ENCODE data around the gene QPCTL.
"Not testable (repeated sequence)": the region's sequence is repeated elsewhere in the genome, so short reads cannot be mapped to it uniquely, and the experiment has no call there.

The QPCTL gene

DNA sequence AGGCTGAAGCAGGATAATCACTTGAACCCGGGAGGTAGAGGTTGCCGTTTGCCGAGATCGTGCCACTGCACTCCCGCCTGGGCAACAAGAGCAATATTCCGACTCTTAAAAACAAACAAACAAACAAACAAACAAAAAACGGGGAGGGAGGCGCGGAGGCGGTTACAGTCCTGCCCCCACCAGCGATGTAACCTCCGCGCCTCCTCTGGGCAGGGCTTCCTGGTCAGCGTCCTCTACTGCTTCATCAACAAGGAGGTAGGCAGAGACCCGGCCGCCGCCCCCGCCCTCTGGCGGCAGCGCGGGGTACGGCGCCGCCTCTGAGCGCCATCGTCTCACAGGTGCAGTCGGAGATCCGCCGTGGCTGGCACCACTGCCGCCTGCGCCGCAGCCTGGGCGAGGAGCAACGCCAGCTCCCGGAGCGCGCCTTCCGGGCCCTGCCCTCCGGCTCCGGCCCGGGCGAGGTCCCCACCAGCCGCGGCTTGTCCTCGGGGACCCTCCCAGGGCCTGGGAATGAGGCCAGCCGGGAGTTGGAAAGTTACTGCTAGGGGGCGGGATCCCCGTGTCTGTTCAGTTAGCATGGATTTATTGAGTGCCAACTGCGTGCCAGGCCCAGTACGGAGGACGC, 11.0 kb upstream of the QPCTL start:
- H3K27ac ChIP-seq (ENCODE audit: low read length): no peak overlapping the region

DNA sequence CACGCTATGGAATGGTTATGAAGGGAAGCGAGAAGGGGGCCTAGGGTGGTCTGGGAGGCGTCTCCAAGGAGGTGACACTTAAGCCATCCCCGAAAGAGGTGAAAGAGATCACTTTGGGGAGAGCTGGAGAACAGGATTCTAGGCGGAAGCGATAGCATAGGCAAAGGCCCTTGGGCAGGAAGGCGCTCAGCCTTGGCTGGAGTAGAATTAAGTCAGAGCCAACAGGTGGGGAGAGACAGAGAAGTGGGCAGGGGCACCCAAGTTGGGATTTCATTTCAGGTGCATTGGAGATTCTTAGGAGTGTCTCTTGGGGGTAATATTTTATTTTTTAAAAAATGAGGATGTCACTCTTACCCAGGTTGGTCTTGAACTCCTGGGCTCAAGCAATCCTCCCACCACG, 10.3 kb upstream of the QPCTL start:
- H3K4me3 ChIP-seq (ENCODE audit: low read length): peak overlapping the region; percentile 59; the same call in 1 of the 2 replicates
- H3K4me1 ChIP-seq (ENCODE audit: insufficient read depth, low read length): no peaks in the 10 kb centered on the region
- H3K9me3 ChIP-seq (ENCODE audit: insufficient read depth, low read depth, low read length): no peaks in the 10 kb centered on the region
- peaks cover 29% of the 10 kb centered on the region for H3K36me3 ChIP-seq (ENCODE audit: insufficient read depth, low read depth, low read length)
- no peak overlapping the region for H3K27ac ChIP-seq (ENCODE audit: low read length)
- peaks cover 31% of the 10 kb centered on the region for H3K27me3 ChIP-seq (ENCODE audit: insufficient read depth, low read length)
- no peak overlapping the region; the same call in 1 of the 2 replicates for H3K9ac ChIP-seq (ENCODE audit: low read depth, low read length)

More for the DNA sequence above, 11.0 kb upstream of the QPCTL start:
- peaks cover 36% of the 10 kb centered on the region for H3K27me3 ChIP-seq (ENCODE audit: insufficient read depth, low read length)
- peak overlapping the region; percentile 59; the same call in 1 of the 2 replicates for H3K4me3 ChIP-seq (ENCODE audit: low read length)
- H3K9ac ChIP-seq (ENCODE audit: low read depth, low read length): no peak overlapping the region; the same call in 1 of the 2 replicates
- H3K36me3 ChIP-seq (ENCODE audit: insufficient read depth, low read depth, low read length): peaks cover 25% of the 10 kb centered on the region
- H3K9me3 ChIP-seq (ENCODE audit: insufficient read depth, low read depth, low read length): no peaks in the 10 kb centered on the region
- H3K4me1 ChIP-seq (ENCODE audit: insufficient read depth, low read length): no peaks in the 10 kb centered on the region

DNA sequence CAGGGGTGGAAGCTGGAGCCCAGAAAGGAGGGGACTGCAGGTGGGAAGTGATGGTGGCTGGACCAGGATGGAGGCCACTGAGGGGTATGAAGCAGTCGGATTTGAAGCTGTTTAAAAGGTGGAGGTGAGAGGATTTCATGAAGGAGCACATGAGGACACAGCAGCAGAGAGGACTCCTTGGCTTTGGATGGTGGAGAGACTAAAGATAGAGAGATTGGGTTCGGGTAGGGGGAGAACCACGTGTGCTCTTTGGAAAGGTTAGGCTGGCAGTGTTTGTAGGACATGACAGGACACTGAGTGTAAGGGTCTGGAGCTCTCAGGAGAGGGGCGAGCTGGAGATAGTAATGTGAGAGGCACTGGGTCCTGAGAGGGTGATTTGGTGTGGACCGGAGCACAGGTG, 9.6 kb upstream of the QPCTL start:
- Histone ChIP-seq H3K9ac (ENCODE audit: low read depth, low read length) (no peak overlapping the region), H3K4me1 (ENCODE audit: insufficient read depth, low read length) (no peaks in the 10 kb centered on the region), H3K4me3 (ENCODE audit: low read length) (no peak overlapping the region), H3K27me3 (ENCODE audit: insufficient read depth, low read length) (peaks cover 25% of the 10 kb centered on the region), H3K27ac (ENCODE audit: low read length) (no peak overlapping the region), H3K36me3 (ENCODE audit: insufficient read depth, low read depth, low read length) (peaks cover 37% of the 10 kb centered on the region), H3K9me3 (ENCODE audit: insufficient read depth, low read depth, low read length) (no peaks in the 10 kb centered on the region)

DNA sequence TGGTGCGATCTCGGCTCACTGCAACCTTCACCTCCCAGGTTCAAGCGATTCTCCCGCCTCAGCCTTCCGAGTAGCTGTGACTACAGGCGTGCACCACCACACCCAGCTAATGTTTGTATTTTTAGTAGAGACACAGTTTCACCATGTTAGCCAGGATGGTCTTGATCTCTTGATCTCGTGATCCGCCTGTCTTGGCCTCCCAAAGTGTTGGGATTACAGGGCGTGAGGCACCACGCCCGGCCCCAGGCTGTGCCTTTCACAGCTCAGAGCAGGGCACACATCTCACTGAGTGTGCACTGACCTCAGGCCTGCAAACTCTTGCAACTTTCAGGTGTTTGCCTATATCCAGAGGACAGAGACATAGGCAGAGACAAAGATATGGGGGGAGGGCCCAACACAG, 7.4 kb upstream of the QPCTL start:
- not testable (repeated sequence) for H3K4me3 ChIP-seq (ENCODE audit: low read length); H3K9ac ChIP-seq (ENCODE audit: low read depth, low read length); H3K9me3 ChIP-seq (ENCODE audit: insufficient read depth, low read depth, low read length); H3K4me1 ChIP-seq (ENCODE audit: insufficient read depth, low read length); H3K27ac ChIP-seq (ENCODE audit: low read length); H3K27me3 ChIP-seq (ENCODE audit: insufficient read depth, low read length)
- H3K36me3 ChIP-seq (ENCODE audit: insufficient read depth, low read depth, low read length): peaks cover 53% of the 10 kb centered on the region

DNA sequence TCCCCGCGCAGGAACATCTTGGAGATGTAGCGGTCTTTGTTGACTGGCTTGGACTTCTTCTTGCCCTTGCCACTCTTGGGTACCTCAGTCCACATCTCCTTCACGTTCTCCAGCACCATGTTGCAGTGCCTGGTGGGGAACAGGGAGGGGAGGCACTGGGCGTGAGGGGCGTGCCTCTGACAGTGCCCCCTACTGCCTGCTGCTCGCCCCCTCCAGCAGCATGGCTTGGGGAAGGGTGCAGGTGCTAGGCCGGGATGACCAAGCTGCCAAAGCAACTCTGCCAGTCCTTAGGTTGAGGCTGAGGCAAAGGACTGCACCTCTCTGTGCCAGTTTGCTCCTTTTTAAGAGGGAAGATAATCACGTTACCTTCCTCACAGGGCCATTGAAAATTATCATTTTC, 4.9 kb upstream of the QPCTL start:
- H3K27ac ChIP-seq (ENCODE audit: low read length): no peak overlapping the region
- no peaks in the 10 kb centered on the region for H3K27me3 ChIP-seq (ENCODE audit: insufficient read depth, low read length)
- H3K36me3 ChIP-seq (ENCODE audit: insufficient read depth, low read depth, low read length): peaks cover 53% of the 10 kb centered on the region
- no peak overlapping the region for H3K4me3 ChIP-seq (ENCODE audit: low read length)
- H3K9ac ChIP-seq (ENCODE audit: low read depth, low read length): no peak overlapping the region
- peaks cover 3% of the 10 kb centered on the region for H3K4me1 ChIP-seq (ENCODE audit: insufficient read depth, low read length)
- no peaks in the 10 kb centered on the region for H3K9me3 ChIP-seq (ENCODE audit: insufficient read depth, low read depth, low read length)

DNA sequence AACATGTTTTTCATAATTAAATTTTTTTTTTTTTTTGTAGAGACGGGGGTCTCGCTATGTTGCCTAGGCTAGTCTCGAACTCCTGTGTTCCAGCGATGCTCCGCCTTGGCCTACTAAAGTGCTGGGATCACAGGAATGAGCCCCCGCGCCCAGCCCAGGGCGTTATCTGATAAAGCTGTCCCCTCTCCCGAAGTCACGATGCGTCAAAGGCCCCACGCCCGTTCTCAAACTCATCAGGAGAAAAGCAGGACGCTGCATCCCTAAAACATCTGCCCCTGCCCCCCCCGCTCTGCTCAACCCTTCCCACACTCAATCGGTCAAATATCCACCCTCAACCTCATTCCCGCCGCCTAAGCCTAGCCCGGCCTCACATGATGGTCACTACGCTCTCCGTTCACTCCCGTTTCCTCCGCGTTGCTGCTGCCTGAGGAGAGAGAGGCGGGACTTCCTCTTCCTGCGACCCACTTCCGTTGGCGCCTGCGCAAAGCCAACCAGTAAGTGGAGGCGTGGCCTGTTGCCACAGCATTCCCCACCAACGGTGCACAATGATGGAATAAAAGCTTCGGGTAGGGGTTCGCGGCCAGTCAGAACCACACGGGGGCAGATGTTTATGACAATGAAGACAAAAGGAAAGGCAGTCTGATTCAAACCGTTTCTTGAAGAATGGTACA, 815 bp upstream of the QPCTL start, which contains the start of gene SNRPD2:
Gene SNRPD2 (minus strand): TSS at position 438 of the 671 bp plus-strand sequence. CDS start 65 bp downstream, at position 373.
- Histone ChIP-seq H3K4me3 (ENCODE audit: low read length) (peak within 1 kb of the TSS; percentile 96), H3K27me3 (ENCODE audit: insufficient read depth, low read length) (no peaks in the 10 kb centered on the region), H3K36me3 (ENCODE audit: insufficient read depth, low read depth, low read length) (peaks cover 45% of the 10 kb centered on the region), H3K27ac (ENCODE audit: low read length) (peak within 1 kb of the TSS; percentile 70), H3K9ac (ENCODE audit: low read depth, low read length) (peak within 1 kb of the TSS; percentile 98), H3K4me1 (ENCODE audit: insufficient read depth, low read length) (peaks cover 3% of the 10 kb centered on the region), H3K9me3 (ENCODE audit: insufficient read depth, low read depth, low read length) (no peaks in the 10 kb centered on the region)

DNA sequence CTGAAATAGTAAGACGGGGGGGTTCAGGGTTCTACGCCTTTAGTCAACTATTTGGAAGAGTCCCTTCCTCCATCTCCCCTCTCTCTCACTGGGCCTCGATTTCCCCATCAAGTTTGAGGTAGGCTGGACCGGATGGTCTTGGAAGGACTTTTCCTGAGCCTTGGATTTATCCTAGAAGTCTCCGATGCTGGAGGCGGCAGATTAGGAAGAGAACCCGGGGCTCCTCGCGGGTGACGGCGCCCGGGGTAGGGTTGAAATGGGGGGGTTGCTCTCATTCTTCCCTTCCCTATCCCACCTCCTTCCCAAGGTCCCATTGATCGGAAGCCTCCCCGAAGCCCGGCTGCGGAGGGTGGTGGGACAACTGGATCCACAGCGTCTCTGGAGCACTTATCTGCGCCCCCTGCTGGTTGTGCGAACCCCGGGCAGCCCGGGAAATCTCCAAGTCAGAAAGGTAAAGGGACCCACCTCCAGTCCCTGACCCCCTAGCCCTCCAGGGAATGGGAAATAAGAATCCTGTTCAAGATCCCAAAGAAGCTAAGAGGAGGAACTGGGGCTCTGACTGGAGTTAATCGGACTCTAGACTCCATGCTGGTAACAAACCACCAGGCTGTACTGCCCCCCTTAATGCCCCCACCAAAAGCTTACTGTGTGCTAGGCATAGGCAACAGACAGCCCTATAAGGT, 781 bp downstream of the QPCTL start:
- peak overlapping the region; percentile 96 for H3K4me3 ChIP-seq (ENCODE audit: low read length)
- H3K9me3 ChIP-seq (ENCODE audit: insufficient read depth, low read depth, low read length): no peaks in the 10 kb centered on the region

DNA sequence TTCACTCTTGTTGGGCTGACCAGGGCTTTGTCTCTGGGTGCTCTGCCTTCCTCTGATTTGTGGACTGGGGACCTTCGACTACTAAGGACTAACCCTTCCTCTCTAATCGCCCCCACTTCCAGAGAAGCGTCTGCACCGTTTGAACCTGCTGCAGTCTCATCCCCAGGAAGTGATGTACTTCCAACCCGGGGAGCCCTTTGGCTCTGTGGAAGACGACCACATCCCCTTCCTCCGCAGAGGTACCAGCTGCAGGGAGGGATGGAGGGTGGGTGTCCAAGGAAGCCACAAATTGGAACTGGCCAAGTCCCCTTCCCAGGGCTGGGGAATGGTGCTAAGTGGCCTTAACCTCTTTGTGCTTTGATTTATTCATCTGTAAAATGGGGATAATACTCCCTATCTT, 9.2 kb downstream of the QPCTL start:
- no peaks in the 10 kb centered on the region for H3K4me1 ChIP-seq (ENCODE audit: insufficient read depth, low read length)
- no peaks in the 10 kb centered on the region for H3K9me3 ChIP-seq (ENCODE audit: insufficient read depth, low read depth, low read length)
- H3K27me3 ChIP-seq (ENCODE audit: insufficient read depth, low read length): no peaks in the 10 kb centered on the region
- H3K36me3 ChIP-seq (ENCODE audit: insufficient read depth, low read depth, low read length): peaks cover 42% of the 10 kb centered on the region
- no peak overlapping the region for H3K9ac ChIP-seq (ENCODE audit: low read depth, low read length)
- H3K27ac ChIP-seq (ENCODE audit: low read length): no peak overlapping the region
- no peak overlapping the region for H3K4me3 ChIP-seq (ENCODE audit: low read length)

More for the DNA sequence above, 781 bp downstream of the QPCTL start:
- H3K4me1 ChIP-seq (ENCODE audit: insufficient read depth, low read length): peaks cover 3% of the 10 kb centered on the region
- H3K36me3 ChIP-seq (ENCODE audit: insufficient read depth, low read depth, low read length): peaks cover 43% of the 10 kb centered on the region
- peak overlapping the region; percentile 98 for H3K9ac ChIP-seq (ENCODE audit: low read depth, low read length)
- H3K27me3 ChIP-seq (ENCODE audit: insufficient read depth, low read length): no peaks in the 10 kb centered on the region
- peak overlapping the region; percentile 28 for H3K27ac ChIP-seq (ENCODE audit: low read length)

DNA sequence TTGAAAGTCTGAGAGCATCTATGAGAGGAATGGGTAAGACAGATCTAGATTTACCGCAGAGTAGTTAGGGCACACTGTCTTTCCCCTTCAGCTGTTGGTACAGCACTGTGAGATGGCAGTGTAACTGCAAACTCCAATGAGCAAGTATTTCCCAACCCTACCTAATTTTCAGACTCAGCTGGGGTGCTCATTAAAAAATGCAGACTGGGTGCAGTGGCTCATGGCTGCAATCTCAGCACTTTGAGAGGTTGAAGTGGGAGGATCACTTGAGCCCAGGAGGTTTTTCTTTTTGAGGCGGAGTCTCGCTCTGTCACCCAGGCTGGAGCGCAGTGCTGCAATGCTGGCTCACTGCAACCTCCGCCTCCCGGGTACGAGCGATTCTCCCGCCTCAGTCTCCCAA, 12.6 kb downstream of the QPCTL start:
- H3K27ac ChIP-seq (ENCODE audit: low read length): no peak overlapping the region

DNA sequence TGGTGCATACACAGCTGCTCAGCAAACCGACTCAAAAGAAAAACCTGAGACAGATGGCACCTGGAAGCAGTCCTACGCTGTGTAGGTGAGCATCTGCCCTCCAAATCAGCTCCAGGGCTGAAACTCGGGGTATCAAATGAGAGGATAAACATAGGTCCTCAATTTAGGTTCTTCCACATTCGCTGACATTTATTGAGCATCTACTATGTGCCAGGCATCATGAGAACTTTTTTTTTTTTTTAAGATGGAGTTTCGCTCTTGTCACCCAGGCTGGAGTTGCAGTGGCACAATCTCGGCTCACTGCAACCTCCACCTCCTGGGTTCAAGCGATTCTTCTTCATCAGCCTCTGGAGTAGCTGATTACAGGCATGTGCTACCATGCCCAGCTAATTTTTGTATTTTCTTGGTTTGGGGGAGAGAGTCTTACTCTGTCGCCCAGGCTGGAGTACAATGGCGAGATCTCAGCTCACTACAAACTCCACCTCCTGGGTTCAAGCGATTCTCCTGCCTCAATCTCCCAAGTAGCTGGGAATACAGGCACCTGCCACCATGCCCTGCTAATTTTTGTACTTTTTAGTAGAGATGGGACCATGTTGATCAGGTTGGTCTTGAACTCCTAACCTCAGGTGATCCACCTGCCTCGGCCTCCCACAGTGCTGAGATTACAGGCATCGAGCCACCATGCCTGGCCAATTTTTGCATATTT, 13.4 kb downstream of the QPCTL start:
- Histone ChIP-seq H3K9ac (ENCODE audit: low read depth, low read length) (no peak overlapping the region), H3K9me3 (ENCODE audit: insufficient read depth, low read depth, low read length) (no peaks in the 10 kb centered on the region), H3K27me3 (ENCODE audit: insufficient read depth, low read length) (no peaks in the 10 kb centered on the region), H3K36me3 (ENCODE audit: insufficient read depth, low read depth, low read length) (peaks cover 28% of the 10 kb centered on the region), H3K4me3 (ENCODE audit: low read length) (no peak overlapping the region), H3K4me1 (ENCODE audit: insufficient read depth, low read length) (no peaks in the 10 kb centered on the region), H3K27ac (ENCODE audit: low read length) (no peak overlapping the region)

More for the DNA sequence above, 12.6 kb downstream of the QPCTL start:
- no peaks in the 10 kb centered on the region for H3K27me3 ChIP-seq (ENCODE audit: insufficient read depth, low read length)
- no peaks in the 10 kb centered on the region for H3K9me3 ChIP-seq (ENCODE audit: insufficient read depth, low read depth, low read length)
- no peak overlapping the region for H3K4me3 ChIP-seq (ENCODE audit: low read length)
- no peak overlapping the region for H3K9ac ChIP-seq (ENCODE audit: low read depth, low read length)
- H3K36me3 ChIP-seq (ENCODE audit: insufficient read depth, low read depth, low read length): peaks cover 24% of the 10 kb centered on the region
- H3K4me1 ChIP-seq (ENCODE audit: insufficient read depth, low read length): no peaks in the 10 kb centered on the region

DNA sequence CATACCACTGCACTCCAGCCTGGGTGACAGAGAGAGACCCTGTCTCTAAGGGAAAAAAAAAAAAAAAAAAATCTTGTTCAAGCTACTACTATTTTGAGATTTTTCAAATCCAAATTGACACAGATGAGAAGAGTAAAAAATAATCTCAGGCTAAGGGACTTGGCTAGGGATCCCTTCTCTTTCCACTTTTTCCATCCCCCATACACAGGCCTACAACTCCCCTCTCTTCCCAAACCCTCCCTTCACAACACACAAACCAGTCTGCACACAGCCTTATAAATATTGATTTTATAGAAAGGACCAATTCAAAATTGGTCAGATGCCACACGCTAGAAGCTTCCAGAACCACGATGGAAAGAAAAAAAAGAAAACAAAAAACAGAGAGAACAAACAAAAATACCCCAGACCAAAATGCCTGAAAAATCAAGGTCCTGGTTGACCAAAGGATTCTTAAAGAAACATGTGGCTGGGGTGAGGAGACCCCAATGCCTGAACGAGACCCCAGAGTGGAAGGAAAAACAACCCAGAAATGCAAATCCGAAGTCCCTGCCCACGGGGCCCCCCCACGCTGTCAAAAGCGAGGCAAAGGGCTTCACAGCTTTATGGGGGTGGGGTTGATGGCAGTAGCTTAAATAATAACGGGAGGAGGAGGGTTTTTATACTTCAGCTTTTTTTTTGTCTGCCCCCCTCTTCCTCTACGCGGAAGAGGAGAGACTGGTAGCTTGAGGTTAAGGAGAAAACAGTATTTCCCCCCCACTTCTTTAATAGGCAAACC, 18.1 kb downstream of the QPCTL start:
- Histone ChIP-seq H3K9ac (ENCODE audit: low read depth, low read length) (no peak overlapping the region), H3K4me3 (ENCODE audit: low read length) (no peak overlapping the region), H3K27ac (ENCODE audit: low read length) (no peak overlapping the region), H3K36me3 (ENCODE audit: insufficient read depth, low read depth, low read length) (peaks cover 19% of the 10 kb centered on the region; the same call in 1 of the 2 replicates), H3K9me3 (ENCODE audit: insufficient read depth, low read depth, low read length) (no peaks in the 10 kb centered on the region), H3K4me1 (ENCODE audit: insufficient read depth, low read length) (peaks cover 2% of the 10 kb centered on the region; the same call in 1 of the 2 replicates), H3K27me3 (ENCODE audit: insufficient read depth, low read length) (no peaks in the 10 kb centered on the region)
